ENCODE data around the gene DUSP8.
"Not testable (repeated sequence)": the region's sequence is repeated elsewhere in the genome, so short reads cannot be mapped to it uniquely, and the experiment has no call there.

DUSP8 gene

GRCh38 chr11:1572197-1573076 is at the start of gene DUSP8:
Gene DUSP8, minus strand, starts transcription at chr11:1572271. Its CDS starts 6,445 bp downstream, at chr11:1565826.
- peak; percentile 90 for DNase-seq

GRCh38 chr11:1619449-1619848 is 47.4 kb upstream of the DUSP8 start:
- DNase-seq: no peak

- no peak for DNase-seq
Measured at GRCh38 chr11:1618231-1618630, 46.2 kb upstream of the DUSP8 start.

- no peak for DNase-seq
Measured at GRCh38 chr11:1608363-1608762, 36.3 kb upstream of the DUSP8 start, which contains the start of gene KRTAP5-3. Gene KRTAP5-3, minus strand, starts transcription at chr11:1608463. Its CDS starts 78 bp downstream, at chr11:1608385.

GRCh38 chr11:1607901-1608300 is 35.8 kb upstream of the DUSP8 start:
- DNase-seq: not testable (repeated sequence)

GRCh38 chr11:1607156-1607845 is 35.2 kb upstream of the DUSP8 start:
- DNase-seq: not testable (repeated sequence)

DNA sequence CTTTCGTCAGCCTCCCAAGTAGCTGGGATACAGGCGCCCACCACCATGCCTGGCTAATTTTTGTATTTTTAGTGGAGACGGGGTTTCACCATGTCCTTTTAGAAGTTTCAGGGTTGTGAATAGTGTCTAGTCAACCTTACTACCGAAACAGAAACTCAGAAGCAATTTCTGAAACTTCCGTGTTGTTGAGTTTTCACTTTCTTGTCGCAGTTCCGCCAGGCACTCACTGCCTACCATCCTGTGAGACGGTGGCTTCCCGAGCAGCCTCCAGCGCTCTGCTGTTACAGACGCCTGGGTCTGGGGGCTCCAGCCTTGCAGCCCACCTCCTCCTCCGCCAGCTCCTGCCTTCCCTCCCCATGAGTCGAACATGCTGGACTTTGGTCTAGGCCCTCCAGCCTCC is 33.9 kb upstream of the DUSP8 start:
- not testable (repeated sequence) for DNase-seq

DNA sequence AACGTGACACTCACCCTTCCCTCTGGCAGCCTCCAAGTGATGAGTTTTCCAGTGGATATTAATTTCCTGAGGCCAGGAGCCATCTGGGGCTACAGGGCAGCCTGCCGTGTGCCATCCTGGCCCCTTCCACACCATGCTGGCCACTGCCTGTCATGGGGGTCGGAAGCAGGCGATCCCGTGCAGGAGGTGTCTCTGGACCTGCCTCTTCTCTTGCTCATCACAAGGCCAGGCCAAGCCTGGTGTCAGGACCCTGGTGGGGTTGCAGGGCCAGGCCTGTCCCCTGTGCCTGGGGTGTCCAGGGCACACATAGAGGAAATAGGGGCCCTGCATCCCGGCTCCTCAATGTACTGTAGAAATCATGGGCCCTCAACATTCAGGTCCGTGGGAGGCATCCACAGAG is 32.6 kb upstream of the DUSP8 start:
- DNase-seq: no peak

GRCh38 chr11:1604181-1604580 is 32.1 kb upstream of the DUSP8 start:
- no peak for DNase-seq

DNA sequence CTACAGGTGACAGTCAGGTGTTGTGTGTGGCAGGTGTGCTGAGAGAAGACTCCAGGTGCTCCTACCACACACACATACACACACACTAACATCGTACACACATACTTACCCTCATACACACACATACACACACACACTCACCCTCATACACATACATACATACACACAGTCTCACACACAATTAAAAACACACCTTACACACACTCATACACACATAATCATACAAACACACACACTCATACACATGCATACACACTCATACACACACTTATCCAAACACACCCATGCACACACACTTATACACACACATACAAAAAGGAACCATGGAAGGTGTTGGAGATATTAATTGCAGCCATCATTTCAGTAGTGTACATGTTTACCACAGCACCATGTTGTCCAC is 31.6 kb upstream of the DUSP8 start:
- no peak for DNase-seq

DNA sequence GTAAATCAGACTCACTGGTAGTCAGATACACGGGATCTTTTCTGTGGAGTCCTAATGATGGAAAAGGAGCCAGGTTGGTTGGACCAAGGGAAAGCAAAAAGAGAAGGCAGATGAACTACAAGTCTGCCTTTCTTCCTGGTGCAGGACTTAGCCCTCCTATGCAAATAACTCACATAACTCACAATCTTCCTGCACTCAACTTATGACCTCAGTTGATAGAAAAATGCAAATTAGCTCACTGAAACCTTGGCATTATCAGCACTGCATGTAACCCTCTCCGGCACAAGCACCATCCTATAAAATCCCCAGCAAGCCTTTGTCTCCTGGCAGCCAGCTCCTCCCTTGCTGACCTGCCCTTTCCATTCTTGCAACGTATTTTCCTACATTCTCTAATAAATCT is 29.6 kb upstream of the DUSP8 start:
- not testable (repeated sequence) for DNase-seq

DNA sequence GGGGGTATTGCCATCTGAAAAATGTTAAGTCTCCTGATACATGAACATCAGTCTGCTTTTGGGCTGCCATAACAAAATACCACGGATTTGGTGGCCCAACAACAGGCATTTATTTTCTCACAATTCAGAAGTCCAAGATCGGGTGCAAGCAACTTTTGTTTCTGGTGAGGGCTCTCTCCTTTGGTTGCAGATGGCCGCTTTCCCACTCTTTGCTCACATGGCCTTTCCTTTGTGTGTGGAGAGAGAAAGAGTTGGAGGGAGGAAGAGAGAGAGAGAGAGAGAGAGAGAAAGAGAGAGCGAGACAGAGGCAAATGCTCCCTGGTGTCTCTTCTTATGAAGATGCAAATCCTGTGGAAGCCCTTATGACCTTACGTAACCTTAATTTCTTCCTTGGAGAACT is 28.6 kb upstream of the DUSP8 start:
- DNase-seq: peak; percentile 54

DNA sequence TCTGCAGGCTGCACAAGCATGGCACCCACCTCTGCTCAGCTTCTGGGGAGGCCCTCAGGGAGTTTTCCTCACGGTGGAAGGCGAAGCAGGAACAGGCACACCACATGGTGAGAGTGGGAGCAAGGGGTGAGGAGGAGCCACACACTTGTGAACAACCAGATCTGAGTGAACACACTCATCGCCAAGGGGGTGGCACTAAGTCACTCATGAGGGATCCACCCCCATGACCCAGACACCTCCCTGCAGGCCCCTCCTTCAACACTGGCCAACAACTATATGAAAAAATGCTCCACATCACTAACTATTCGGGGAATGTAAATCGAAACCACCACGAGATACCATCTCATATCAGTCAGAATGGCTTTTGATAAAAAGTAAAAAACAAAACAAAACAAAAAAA is 26.7 kb upstream of the DUSP8 start:
- no peak for DNase-seq

GRCh38 chr11:1598406-1598805 is 26.3 kb upstream of the DUSP8 start:
- DNase-seq: not testable (repeated sequence)

DNA sequence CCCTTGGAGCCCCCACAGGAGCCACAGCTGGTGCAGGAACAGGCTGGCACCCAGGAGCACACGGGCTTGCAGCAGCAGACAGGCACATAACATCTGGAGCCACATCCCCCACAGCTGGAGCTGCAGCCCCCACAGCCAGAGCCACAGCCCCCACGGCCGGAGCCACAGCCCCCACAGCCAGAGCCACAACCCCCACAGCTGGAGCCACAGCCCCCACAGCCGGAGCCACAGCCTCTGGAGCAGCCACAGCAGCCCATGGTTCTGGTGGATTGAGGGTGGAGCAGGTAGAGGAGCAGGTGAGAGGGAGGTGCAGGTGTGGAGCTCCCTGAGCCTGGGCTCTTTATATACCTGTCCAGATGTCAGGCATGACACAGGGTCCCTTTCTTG is 25.9 kb upstream of the DUSP8 start, which contains the start of gene KRTAP5-2:
Gene KRTAP5-2 (minus strand): TSS at position 301 of the 387 bp plus-strand sequence. CDS start 44 bp downstream, at position 257.
- no peak for DNase-seq

- DNase-seq: no peak
Measured at GRCh38 chr11:1597331-1597993, 25.4 kb upstream of the DUSP8 start.

GRCh38 chr11:1596576-1597121 is 24.6 kb upstream of the DUSP8 start:
- DNase-seq: not testable (repeated sequence)

GRCh38 chr11:1595994-1596575 is 24.0 kb upstream of the DUSP8 start:
- not testable (repeated sequence) for DNase-seq

- no peak for DNase-seq
Measured at GRCh38 chr11:1592628-1593027, 20.6 kb upstream of the DUSP8 start.

DNA sequence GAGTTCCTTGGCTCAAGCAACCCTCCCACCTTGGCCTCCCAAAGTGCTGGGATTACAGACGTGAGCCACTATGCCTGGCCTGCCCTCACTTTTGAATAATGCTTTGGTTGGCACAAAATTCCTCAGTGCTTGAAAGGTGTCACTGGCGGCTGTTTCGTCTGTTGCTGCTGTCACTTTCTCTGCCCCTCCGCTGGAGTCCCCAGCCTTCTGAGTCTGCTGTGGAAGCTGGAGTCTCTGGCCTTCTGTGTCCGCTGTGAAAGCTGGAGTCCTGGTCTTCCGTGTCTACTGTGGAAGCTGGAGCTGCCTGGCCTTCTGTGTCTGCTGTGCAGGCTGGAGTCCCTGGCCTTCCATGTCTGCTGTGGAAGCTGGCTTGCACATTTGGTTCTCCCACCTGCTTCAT is 17.9 kb upstream of the DUSP8 start:
- no peak for DNase-seq

DNA sequence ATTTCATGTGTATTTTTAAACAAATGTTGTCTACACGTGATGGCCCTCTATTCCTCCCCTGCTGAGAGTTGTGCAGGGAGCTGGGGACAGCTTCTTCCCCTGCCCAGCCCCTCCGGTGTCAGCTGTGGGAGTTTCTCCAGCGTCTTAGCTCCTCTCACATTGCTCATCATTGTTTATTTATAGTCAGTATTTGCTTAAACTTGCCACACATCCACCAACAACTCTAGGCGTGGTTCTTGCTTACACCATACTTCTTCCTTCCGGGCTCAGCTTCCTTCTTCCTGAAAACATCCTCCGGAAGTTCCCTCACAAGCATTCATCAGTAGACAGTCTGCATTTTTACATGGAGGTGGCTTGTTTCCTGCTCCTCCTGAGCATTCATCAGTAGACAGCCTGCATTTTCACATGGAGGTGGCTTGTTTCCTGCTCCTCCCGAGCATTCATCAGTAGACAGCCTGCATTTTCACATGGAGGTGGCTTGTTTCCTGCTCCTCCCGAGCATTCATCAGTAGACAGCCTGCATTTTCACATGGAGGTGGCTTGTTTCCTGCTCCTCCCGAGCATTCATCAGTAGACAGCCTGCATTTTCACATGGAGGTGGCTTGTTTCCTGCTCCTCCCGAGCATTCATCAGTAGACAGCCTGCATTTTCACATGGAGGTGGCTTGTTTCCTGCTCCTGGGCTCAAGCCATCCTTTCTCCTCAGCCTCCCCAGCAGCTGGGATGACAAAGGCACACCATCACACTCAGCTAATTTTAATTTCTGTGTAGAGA is 17.3 kb upstream of the DUSP8 start:
- DNase-seq: not testable (repeated sequence)

DNA sequence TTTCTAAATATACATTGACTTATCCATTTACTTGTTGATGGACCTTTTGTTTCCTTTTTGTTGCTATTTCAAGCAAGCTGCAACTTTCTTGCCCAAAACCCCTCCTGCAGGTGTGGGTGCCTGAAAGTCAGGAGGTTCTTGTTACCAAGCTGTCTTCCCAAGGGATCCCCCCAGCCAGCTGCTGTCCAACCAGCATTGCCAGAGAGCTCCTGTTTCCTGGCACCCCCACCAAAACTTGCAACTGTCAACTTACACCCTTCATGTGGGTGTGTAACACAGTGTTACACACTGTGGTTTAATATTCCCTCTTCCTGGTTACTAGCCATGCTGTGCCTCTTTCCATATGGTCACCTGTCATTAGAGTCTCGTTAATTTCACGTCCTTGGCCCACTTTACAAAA is 14.6 kb upstream of the DUSP8 start:
- no peak for DNase-seq

Measured in midbrain (tissue), 1 donor.